NCI-H1092 (cell line): ENCODE measurements around the gene CSMD2.

Source experiments
- DNase-seq: peaks from one replicate; lab custom pipeline; 2025; lab: John Stamatoyannopoulos, UW

The CSMD2 gene

DNA sequence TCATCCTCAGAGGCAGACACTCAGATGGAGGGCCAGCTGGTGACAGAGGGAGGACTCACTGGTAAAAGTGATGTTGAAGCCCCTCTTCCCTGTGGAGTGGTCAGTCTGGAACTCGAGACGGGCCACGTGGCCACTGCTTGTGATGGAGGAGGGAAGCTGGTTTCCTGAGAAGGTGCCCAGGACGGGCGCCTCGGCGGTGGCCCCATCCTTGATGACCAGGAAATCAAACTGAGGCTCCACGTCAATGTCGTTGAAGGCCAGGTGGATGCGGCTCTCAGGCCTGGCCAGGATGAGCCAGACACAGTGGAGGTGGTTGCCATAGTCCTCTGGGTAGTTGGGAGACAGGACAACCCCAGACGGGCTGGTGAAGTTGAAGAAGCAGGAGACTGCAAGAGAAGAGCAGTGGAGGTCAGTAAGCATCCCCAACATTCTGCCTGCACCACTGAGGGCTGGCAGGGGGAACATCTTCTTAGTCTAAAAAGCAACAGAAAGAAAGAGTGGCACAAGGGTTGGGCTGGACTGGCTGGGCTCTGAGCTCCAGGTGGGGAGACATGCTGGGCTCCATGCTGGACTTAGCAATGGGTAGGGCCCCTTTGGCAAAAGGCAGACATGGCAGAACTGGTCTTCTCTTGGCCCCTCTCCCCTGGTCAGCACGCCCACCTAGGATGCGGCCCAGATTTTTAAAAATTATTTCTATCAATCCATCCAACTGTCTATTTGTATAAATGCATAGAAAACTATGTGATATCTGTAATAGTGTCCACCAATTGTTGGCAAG is 421.6 kb downstream of the CSMD2 start:
- DNase-seq = no peak

DNA sequence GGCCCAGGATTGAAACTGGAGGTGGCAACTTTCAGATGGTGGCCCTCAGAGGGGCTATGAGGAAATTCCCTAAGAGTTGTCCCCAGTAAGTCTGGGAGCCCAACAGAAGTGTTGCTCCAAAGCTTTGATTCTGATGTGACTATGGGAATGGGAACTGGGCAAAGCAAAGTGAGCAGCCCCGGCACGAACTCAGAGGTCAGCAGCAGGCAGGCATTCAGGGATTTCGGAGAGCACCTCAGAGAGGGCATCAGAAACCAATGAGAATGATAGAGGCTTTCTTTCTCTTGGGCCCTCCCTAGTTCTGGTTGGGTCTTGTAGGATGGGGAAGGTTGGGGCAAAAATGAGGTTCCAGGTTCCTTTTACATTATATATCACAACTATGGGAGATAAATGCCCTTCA is 422.4 kb downstream of the CSMD2 start:
- no peak for DNase-seq

DNA sequence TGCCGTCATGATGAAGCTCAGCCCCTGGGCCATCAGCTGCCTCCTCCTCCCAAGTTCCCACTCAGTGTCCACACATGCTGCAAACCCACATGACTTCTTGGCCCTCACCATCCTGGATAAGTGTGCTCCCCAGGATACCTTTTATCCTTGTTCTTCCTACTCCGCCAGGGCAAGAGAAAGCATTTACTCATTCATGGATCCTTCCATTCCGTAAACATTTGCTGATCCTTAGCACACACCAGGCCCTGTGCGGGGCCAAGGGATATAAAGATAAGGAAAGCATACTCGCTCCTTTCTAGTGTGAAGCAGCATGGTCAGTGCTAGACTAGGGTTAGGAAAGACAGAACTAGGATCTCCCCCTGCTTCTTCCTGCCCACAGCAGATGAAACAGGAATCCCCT is 423.3 kb downstream of the CSMD2 start:
- DNase-seq = no peak

DNA sequence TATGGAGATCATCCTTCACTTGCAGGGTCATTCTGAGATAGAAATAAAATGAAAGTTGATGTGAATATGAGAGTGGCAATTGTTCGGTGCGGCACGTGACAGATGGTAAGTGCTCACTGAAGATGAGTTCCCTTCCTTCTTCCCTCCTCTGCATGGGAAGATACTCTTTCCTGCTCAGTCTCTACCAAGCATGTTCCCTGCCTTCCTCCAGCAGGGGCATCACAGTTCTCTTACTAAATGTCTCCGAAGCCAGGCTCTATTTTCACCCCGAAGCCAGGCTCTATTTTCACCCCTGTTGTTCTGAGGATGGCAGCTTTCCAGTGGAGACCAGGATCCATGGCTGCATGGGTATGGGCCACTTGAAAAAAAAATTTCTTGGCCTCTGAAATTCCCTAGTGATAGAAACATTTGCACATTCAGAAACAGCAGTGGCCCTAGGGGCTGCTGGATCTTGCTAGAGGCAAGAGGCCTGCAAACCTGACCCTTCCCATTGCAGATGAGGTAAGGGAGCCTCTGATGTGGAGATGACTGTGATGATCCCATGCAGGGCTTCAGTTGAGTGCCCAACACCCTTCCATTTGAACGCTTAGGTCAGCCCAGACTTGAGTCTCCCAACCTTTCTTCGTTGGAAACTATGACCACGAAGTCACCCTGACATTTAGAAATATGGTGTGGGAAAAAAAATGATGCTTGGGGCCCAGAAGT is 424.8 kb downstream of the CSMD2 start:
- no peak for DNase-seq

DNA sequence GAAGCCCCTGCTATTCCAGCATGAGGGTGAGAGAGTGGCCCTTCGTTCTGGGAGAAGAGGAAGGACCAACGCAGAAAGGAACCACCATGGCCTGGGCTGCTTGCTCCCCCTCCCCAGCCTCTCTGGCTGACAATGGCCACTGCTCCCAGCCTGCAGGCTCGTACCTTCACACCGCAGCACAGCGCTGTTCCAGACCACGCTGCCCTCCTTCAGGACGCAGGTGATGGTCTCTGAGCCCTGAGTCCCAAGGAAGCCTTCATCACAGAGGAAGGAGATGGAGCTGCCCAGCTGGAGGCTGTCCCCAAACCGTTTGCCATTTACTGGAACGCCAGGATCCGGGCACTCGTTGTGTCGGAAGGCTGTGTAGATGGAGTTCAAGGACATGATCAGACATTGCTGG is 426.1 kb downstream of the CSMD2 start:
- no peak for DNase-seq

DNA sequence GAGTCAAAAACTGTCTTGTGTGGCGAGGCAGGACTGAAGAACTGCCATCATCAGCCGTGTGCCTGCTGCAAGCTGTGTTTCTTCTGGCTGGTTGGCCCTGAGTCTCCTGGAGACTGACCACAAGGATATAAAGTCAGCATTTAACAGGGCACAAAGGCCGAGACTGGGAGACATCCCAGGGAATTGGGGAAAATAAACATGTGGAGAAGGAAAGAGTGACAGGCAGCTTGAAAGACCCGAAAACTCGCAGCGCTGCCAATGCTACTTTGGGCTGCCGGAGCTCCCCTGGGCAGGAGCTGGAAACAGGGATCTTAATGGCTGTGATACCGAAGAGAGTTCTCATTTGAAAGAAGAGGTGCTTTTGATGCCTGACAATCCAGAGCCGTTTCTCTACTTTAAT is 426.5 kb downstream of the CSMD2 start:
- DNase-seq = no peak

DNA sequence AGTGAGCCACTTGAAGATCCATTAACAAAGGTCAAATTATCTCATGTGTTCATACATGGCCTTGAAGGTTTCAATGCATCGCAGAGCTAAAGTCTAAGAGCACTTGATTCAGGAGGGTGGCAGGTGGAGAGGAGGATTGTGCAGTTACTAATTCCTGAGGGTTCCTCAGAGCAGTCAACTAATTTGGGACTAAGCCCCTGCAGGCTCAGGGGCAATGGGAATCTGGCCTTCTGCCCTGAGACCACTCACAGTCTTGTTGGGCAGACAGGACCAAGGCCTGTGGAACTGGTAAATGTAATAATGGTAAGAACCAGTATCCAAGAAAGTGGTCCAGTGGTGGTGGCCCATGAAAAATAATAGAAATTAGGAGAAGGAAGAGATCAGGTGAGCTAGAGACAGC is 428.5 kb downstream of the CSMD2 start:
- DNase-seq = no peak

DNA sequence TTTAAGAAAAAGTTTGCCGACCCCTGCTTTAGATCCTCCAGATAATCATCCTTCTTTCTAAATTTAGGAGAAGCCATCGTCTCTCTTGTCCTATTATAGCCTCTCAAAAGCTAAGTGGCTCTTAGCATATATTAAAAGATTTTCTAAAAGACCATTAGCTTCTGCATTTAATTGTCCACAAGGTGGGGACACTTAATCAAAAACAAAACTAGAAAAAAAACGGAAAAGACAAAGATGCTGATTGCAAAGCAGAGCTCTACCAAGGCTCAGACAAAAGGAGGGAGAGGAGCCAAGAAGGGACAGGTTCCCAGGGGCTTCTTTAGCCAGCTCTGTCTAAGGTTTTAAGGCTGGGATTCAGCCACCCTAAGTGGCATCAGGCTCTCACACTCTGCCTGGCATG is 429.4 kb downstream of the CSMD2 start:
- DNase-seq = no peak

DNA sequence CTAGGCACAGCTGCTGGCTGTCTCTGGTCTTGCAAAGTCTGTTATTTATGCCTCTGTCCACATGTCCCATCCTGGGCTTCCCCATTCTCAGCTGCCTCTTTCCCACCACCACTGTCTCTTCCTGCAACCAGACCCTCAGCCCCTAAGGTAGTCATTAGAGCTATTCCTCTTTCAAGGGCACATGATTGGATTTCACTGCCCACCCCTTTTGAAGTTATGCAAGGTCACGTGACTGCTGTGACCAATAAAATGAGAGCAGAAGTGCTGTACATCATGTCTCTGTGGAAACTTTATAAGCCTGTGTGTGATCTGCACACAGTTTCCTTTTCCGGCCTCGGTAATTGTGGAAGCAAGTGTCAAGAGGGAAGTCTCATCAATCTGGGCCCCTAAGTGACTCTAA is 437.7 kb downstream of the CSMD2 start:
- no peak for DNase-seq

DNA sequence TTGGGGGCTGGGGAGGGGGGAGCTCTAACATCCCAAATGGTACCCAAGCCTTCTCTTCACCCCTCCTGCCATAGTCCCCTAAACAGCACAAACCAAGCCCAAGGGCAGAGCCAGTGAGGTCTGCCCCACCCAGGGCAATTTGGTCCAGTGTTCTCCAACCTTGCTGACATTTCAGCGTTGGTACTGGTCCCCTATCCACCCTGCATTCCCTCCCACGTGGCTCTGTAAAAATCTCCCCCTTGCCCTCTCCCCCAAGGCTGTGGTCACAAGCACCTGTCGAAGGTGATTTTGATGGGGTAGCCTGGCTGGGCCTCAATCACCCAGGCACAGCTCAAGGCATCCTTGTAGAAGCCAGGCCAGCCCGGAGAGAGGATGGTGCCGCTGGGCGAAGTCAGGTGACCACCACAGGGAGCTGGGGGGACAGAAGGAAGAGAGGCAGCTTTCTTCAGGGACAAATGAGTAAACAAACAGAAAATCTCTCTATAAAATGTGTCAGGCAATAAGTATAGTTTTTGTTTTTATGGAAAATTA is 438.7 kb downstream of the CSMD2 start:
- DNase-seq = no peak

DNA sequence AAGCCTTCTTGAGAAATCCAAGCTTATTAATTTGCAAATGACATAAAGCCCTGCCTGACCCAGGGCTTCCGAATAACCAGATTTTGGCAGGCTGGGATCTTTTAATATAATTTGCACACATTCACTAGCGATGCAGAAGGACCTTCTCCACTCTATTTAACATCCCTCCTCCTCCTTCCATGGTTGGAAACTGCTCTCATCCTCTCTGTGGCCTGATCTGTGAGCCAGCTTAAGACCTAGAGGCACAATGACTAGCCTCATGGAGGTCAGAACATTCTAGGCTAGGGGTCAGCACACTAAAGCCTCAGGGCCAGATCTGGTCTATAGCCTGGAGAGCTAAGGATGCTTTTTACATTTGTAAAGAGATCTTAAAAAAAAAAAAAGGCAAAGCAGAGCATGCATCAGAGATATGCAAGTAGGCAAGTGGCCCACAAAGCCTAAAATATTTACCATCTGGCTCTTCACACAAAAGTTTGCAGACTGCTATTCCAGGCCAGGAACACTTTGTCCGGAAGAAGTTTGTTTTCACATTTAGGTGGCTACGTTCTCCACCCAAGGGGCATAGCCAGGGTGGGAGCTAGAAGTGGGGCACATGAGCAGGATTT is 439.4 kb downstream of the CSMD2 start:
- DNase-seq = no peak

DNA sequence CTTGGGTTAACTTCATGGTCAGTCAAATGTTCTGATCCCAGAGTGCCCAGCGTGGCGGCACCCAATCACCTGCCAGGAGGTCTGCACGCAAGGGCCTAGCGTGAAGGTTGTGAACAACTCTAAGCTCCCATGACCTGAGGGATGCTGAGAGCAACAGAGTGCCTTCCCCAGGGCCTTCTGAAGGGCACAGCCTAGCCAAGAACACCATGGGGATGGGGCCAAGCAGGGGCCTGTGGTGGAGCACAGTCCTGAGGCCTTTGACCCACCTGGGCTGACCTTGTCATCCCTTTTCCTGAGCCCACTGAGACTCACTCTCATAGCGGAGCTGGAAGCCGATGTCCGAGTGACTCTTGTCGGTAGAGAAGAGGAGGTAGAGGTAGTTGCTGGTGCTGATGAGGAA is 440.0 kb downstream of the CSMD2 start:
- no peak for DNase-seq

DNA sequence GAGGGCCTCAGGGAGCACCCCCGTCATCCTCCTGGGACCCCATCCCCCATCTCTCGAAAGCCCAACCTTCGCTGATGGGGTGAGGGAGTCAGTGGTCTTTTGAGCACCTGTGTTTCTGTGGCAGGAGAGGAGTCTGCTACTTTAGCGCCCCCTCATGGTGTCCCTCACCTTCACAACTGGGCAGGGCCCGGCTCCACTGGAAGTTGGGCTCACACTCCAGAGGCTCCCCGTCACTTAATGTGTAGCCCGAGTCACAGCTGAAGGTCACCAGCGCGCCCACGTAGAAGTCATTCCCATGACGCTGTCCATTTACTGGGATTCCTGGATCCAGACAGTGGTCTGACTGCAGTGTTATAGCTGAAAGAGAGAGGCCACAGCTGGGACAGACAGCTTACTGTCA is 440.7 kb downstream of the CSMD2 start:
- DNase-seq = no peak

DNA sequence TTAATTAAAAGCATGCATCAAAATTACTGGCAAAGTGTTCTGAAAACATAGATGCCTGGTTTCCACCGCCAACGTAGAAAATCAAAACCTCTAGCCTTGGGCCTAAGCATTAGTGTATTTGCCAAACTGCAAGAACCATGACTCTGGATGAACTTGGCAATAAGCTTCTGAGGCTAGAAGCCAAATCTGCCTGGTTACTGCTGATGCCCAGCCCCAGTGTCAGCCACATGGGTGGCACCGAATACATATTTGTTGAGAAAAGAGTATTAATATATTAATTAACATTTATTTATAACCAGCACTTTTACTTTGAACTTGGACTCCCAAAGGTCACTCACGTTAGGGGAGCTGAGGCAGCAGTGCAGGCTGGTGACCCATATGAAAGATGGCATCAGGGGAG is 441.8 kb downstream of the CSMD2 start:
- DNase-seq = no peak

DNA sequence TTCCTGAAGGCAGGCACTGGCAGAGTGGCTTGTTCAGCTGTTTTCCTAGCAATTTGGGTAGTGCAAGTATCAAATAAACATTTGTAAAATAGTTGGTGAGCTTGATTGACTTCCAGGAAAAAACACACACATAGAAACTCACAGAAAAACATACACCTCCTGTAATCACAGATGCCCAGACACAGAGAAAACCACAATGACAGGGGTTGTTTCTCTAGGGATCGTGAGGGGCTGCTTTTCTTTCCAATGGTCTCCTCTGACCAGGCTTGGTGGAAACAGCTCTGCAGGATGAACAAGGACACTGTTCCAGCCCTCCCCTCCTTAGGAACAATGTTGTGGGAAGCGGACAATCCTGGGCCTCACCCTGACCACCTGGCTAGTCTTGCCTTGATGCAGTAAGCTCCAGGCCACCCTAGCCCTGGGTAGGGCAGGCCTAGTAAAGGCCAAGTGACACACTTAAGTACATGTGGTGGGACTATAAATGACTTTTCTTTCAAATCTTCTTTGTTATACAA is 443.7 kb downstream of the CSMD2 start:
- no peak for DNase-seq

DNA sequence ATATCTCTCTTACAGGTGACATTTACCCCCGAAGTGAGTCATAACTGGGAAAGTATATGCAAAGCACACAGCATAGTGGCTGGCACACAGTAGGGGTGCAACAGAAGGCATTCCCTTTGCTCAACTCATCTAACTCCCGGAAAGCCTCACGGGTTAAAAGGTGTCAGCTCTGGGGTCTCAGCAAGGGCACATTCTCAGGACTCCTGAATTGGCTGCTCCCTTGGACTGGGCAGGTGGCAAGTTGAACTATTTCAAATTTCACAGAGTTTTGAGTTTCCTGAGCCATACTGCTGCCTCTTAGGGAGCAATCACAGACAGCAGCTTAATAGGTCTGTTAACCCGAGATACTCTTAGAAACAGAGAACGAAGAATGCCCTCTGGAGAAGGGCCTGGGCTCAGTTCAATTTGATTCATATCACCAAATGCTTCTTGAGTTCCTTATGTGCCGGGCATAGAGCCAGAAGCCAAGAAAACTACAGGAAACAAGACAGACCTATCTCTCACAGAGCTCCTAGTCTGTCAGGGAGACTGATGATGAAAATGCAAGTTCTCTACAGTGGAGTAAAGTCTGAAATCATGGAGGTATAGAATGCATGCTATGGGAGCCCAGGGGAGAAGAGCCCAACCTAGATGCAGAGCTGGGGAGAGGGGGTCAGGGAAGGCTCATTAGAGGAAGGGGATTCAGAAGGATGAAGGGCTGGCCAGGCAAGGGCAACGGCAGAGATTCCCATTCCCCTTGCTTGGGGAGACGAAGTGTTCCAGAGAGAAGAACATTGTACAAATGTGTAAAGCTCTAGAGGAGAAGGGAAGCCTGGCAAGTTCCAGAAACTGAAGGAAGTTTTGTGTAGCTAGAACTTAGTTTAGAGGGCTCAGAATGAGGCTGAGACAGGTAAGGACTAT is 445.0 kb downstream of the CSMD2 start:
- no peak for DNase-seq

DNA sequence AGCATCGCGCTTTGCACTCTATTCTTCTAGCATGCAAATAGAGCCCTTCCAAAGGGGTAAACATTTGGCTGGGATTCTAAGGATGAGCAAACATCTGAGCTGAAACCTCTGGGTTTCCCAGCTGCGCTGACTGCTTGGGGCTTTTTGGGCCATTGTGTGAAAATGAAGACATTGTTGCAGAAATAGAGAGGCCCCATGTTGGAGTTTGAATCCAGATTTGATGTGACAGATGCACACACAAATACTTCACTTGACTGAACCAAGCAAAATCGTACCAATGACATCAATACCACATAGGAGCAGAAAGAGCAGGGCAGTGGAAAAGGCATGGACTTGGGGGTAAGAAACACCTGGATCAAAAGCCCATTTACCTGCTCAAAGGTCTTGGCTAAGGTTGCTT is 445.7 kb downstream of the CSMD2 start:
- no peak for DNase-seq

DNA sequence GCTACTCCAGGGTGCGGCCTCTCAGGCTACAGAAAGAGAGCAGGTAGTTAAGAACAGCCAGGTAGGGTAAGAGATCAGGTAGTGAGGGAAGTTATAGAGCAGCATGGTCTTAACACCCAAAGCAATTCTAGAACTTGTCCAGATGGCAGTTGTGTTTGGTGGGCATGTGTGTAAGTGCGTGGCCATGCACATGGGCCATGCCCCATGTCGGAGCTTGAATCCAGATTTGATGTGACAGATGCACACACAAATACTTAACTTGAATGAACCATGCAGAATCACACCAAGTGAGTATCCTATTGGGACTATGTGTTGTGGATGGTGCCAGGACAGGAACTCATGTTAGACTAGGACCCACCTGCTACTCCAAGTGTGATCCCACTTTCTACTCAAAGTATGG is 446.8 kb downstream of the CSMD2 start:
- no peak for DNase-seq

DNA sequence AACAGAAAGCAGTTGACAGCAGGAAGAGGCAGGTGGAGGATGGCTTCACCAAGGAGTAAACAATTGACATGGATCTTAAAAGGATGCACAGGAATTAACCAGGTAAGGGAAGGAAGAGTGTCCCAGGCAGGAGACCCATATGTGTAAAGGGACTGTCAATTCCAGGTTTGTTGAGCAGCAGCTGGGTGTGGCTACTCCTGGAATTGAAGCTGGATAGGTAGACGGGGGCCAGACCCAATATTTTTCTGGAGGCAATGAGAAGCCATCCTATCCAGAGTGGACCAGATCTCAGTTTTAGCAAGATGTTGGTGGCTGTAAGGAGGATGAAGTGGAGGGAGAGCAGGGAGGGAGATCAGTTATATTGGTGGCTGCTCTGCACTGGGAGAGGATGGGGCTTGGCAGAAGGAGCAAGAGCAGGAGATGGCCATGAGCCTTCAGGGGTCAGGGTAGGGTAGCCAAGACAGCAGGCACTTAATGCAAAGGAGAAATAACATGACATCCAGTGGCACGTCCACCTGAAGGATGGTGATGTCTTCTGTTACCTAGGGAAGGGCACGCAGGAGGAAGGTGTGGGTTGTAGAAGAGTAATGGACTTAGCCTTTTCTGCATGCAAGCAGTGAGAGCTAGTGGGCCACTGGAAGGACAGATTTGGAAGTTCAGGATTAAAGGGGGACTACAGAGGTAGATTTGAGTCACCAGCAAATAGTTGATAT is 447.9 kb downstream of the CSMD2 start:
- DNase-seq = no peak

DNA sequence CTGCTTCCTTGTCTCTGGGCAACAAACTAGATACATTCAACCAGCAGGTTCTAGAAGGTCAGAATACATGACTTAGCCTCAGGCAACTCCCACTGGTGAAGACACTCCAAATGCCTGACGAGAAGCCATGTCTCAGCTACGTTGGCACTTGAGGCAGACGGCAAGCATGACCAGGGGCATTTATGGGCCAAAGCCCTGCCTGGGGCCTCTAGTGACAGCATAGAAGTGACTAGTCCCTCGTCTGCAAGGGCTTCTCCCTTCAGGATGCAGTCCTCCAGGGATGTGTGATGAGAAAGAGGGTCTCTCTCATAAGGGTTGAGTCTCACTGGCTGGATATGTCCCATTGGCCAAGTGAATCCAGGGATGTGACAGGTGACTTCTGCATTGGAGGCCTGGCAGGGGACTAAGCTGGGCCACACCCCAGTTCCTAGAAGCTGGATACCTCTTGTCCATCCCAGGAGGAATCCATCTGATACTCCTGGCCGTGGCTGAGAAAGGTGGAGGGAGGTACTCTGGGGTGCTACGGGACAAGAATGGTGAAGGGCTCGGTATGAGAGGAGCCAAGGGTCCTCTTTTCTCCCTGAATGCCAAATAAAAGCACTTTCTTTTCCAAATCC is 449.7 kb downstream of the CSMD2 start:
- no peak for DNase-seq

DNA sequence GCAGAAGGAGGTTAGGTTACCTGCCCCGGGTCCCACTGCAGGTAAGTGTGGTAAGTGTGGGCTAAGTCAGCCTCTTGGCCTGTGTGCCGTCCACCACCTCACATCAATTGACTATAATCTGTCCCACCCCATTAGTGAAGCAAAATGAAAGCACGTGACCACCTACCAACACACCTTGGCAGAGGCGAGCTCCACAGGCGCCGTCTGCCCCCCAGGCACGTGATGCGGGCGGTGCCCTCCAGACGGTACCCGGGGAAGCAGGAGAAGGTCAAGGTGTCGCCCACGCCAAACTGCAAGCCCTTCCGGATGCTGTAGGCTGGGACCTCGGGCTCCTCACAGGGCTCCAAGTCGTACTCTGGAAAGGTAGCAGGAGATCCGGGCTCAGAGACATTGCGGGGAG is 450.6 kb downstream of the CSMD2 start:
- no peak for DNase-seq
